Skin epidermis (tissue), 12 donors: Measurements from ENCODE around the gene AMIGO3.
"Not testable (repeated sequence)": the region's sequence is repeated elsewhere in the genome, so short reads cannot be mapped to it uniquely, and the experiment has no call there.

Experiments
- H3K27ac ChIP-seq, 21 experiments: fragments of 200-600 bp; sonication (generic) in 11 of 21; one replicate each; pipeline ENCODE4 v1.5.0; 2020; ENCODE audit warnings: mild to moderate bottlenecking in 3 of 21, inconsistent platforms in 2 of 21, moderate library complexity in 2 of 21
- H3K4me3 ChIP-seq, 7 experiments: fragments of 200-600 bp; sonication (generic) in 2 of 7; one replicate each; pipeline ENCODE4 v1.5.0; 2020; ENCODE audit warnings: inconsistent platforms in 2 of 7, mild to moderate bottlenecking in 2 of 7, moderate library complexity in 1 of 7

AMIGO3 gene

GRCh38 chr3:49713336-49714105 lies 6.0 kb downstream of the AMIGO3 start:
- Histone ChIP-seq H3K27ac (peak overlapping the region in 1 of 21 experiments; percentile 18), H3K4me3 (no peak overlapping the region)

GRCh38 chr3:49712631-49713317 lies 6.7 kb downstream of the AMIGO3 start:
- Histone ChIP-seq H3K27ac (peak overlapping the region in 1 of 21 experiments; percentile 18), H3K4me3 (no peak overlapping the region)

GRCh38 chr3:49712166-49712565 lies 7.3 kb downstream of the AMIGO3 start:
- Histone ChIP-seq H3K27ac (no peak overlapping the region), H3K4me3 (no peak overlapping the region)

GRCh38 chr3:49711489-49711888 lies 8.0 kb downstream of the AMIGO3 start:
- Histone ChIP-seq H3K27ac (no peak overlapping the region), H3K4me3 (no peak overlapping the region)

- Histone ChIP-seq H3K27ac (no peak overlapping the region), H3K4me3 (no peak overlapping the region)
Observed at GRCh38 chr3:49709852-49710251, 9.6 kb downstream of the AMIGO3 start.

- Histone ChIP-seq H3K27ac (no peak overlapping the region), H3K4me3 (no peak overlapping the region)
Observed at GRCh38 chr3:49707113-49707480, 12.4 kb downstream of the AMIGO3 start.

- Histone ChIP-seq H3K27ac (no peak overlapping the region), H3K4me3 (no peak overlapping the region)
Observed at GRCh38 chr3:49706456-49707112, 12.9 kb downstream of the AMIGO3 start.

- no peak overlapping the region for H3K4me3 ChIP-seq
- no peak overlapping the region for H3K27ac ChIP-seq
Observed at GRCh38 chr3:49705390-49705960, 14.0 kb downstream of the AMIGO3 start.

- Histone ChIP-seq H3K27ac (no peak overlapping the region), H3K4me3 (no peak overlapping the region)
Observed at GRCh38 chr3:49704629-49705028, 14.9 kb downstream of the AMIGO3 start.

- no peak overlapping the region for H3K4me3 ChIP-seq
- peak overlapping the region in 2 of 21 experiments; percentile 7 to 14 for H3K27ac ChIP-seq
Observed at GRCh38 chr3:49703956-49704355, 15.5 kb downstream of the AMIGO3 start.

GRCh38 chr3:49703443-49703927 lies 16.0 kb downstream of the AMIGO3 start:
- peak overlapping the region in 2 of 21 experiments; percentile 7 to 14 for H3K27ac ChIP-seq
- H3K4me3 ChIP-seq: no peak overlapping the region

- Histone ChIP-seq H3K27ac (no peak overlapping the region), H3K4me3 (no peak overlapping the region)
Observed at GRCh38 chr3:49702672-49703071, 16.8 kb downstream of the AMIGO3 start.

- no peak overlapping the region for H3K4me3 ChIP-seq
- no peak overlapping the region for H3K27ac ChIP-seq
Observed at GRCh38 chr3:49701388-49702077, 18.0 kb downstream of the AMIGO3 start.

- Histone ChIP-seq H3K4me3 (no peak overlapping the region), H3K27ac (no peak overlapping the region)
Observed at GRCh38 chr3:49700453-49701128, 18.9 kb downstream of the AMIGO3 start.

GRCh38 chr3:49700014-49700413 lies 19.5 kb downstream of the AMIGO3 start:
- H3K27ac ChIP-seq: no peak overlapping the region
- H3K4me3 ChIP-seq: no peak overlapping the region

- H3K4me3 ChIP-seq: no peak overlapping the region
- H3K27ac ChIP-seq: no peak overlapping the region
Observed at GRCh38 chr3:49699281-49699979, 20.1 kb downstream of the AMIGO3 start.

GRCh38 chr3:49695350-49696015 lies 24.0 kb downstream of the AMIGO3 start:
- not testable (repeated sequence) for H3K4me3 ChIP-seq, H3K27ac ChIP-seq

- not testable (repeated sequence) for H3K4me3 ChIP-seq, H3K27ac ChIP-seq
Observed at GRCh38 chr3:49694409-49695070, 24.9 kb downstream of the AMIGO3 start.
